Stimulated activated CD4-positive, alpha-beta T cell treated with anti-CD3 and anti-CD28 coated beads, Interleukin-4, amount 100 ng/mL, for 48 hours (primary cell): ENCODE measurements around the gene ZNF804B.

Experiments
- DNase-seq, 2 donors: peaks; one replicate each; pipeline ENCODE4 v3.0.0-alpha.2; 2020; ENCODE audit warnings: low read depth in 2 of 2

ZNF804B gene

DNA sequence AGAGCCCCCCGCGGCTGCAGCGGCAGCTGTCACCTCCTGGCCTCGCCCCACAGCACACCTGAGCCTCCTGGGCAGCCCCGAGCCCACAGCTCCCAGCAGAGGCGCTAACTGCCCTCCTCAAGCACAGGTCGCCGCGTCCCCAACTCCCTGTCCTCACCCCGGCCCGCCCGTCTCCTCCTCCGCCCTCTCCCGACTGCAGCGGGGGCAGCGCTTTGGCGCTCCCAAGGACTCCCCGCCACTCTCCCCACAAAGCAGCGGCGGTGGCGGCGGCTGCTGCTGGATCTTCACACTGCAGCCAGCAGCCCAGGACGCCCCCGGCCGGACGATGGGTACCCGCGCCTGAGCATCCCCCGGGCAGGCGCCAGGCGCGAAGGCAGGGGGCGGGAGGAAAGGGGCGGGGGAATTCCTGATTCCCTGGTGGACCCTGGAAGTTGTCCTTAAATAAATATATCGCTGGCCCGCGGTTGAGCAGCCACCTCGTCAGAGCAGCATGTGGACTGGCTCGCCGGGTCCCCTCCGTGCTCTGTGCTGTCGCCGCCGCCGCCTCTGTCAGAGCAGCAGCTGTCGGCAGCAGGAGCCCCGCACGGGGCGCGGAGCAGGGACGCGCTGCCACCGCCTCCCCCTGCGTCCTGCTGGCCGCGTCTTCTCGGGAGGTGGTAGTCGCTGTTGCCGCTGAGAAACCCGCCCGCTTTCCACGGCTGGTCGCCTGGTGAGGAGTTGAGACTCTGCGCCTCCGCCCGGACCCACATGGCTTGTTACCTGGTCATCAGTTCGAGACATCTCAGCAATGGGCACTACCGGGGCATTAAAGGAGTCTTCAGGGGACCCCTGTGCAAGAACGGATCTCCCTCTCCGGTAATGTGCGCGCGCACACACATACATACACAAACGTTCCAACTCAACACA lies at the start of gene ZNF804B:
TSS of gene ZNF804B (plus strand) at position 471 of the 906 bp plus-strand sequence. CDS start at position 748, 277 bp downstream.
- DNase-seq, result no peak

DNA sequence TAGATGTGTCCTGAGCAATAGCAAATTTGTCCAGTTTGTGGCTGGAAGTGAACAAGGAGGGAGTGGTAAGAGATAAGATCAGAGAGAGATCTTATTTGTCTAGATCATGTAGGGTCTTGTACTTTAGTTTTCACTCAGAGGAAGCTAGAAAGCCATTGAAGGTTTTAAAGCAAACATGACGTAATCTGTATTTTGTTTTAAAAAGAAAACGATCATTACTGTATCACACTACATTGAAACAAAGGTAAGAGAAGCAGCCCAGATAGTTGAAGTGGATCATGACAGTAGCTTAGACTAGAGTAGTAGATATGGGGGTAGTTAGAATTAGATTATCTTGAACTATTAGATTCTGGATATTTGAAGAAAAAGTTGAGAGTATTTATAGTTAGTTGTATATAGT lies 23.6 kb upstream of the ZNF804B start:
- no peak for DNase-seq

DNA sequence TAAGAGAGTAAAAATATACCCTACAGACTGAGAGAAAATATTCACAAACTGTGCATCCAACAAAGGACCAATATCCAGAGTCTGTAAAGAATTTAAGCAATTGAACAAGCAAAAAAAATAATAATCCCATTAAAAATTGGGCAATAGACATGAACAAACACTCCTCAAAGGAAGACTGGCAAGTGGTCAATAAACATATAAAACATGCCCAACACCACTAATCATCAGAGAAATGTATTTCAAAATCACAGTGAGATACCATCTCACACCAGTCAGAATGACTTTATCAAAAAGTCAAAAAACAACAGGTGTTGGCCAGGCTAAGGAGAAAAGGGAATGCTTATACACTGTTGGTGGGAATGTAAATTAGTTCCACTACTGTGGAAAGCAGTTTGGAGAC lies 21.9 kb upstream of the ZNF804B start:
- no peak for DNase-seq

DNA sequence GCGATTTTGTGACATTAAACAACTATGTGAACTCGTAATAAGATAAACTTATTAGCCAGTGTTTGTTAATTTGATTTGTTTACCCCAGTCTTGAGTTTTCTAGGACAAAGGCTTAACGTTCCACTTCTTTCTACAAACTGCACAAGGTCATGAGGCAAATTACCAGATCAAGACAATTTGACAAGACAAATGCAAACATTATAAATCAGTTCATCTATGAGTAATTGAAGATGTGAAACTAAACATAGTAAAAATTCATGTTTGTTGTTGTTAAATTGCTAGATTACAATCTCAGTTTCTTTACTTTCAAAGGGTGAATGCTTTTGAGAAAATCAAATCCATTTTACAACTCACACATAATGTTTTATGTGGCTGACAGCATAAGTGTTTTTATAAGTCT lies 13.4 kb upstream of the ZNF804B start:
- no peak for DNase-seq

DNA sequence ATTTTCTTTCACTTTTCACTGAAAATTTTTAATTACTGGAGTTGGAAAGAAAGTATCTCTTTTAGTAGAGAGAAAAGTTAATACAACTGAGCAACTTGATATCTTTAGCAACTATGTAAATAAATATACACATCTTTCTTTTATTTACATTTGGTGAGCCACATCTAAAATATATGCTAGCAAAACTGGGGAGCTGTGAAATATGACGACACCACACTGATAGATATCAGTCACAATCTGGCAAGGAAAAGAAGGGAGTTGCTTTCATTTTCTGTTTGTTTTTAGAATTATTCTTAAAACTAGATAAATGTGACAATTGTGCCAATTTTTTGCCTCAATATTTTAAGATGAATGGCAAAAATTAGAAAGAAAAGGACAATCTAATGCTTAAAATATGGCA lies 2.7 kb upstream of the ZNF804B start:
- no peak for DNase-seq

DNA sequence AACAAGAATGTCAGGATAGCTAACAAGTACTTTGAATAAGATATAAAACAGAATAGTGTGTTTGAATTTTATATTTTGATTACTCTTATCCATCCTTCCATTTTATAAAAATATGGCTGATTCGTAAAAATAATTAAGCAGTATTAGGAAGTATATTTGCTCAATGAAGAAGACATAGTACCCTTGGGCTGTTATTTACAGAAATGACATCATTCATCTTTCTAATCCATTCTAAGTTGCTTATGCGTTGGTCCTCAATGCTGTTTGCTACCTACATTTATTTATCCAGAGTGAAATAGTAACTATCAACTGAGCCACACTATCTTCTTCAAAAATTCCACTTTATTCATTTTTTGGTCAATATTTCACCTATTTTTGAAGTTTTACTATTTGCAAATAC lies 2.1 kb upstream of the ZNF804B start:
- no peak for DNase-seq

DNA sequence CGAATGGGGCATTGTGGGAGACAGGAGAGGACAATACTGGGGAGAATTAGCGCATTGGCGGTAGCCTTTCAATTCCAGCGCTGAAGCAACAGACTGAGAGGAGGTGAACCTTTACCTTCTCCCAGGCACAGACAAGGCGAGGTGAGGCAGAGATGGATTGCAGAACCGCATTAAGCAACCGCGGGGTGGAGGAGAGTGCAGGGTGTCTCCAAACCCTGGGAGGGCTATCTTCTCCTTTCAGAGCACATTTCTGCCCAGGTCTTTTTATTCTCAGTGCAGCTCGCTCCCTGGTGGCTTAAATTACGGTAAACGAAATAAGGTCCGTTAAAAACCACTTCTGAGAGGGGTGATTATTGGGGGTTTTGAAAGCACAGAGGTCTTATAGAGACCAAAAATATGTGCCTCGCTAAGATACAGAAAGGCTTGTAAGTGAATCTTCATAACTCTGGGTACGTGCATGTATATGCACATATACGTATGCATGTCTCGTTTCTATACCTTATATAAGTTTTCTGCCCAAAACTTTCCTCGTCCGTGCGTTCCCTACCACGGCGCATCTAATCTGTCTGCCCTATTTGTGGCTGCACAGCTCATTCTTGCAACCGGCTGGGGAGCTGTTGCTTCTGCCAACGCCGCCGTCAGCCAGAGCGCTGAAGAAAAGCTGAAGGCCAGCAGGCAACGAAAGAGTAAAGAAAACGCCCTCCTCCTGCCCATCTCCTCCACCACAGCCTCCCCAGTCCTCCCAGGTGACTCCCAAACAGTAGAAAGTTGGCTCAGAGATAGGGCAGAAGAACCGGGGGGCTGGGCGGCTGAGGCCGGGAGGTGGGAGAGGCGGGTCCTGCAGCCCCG lies 895 bp upstream of the ZNF804B start:
- no peak for DNase-seq

DNA sequence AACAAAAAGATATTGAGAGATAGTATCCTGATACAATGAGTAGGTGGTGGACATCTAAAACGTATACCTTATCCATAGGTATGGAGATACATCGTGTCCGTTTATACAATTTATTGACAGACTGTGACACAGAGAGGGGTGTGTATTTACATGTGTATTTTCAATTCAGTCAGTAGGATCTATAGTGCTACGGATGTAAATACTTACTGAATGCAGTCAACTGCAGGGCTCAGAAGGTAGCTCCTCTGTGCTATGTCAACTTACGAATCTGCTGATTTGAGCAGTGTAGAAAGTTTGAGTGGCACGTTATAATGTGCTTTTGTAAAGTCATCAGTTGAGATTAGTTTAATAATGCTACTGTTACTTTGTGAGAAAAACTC lies 626 bp downstream of the ZNF804B start:
- DNase-seq, result no peak

DNA sequence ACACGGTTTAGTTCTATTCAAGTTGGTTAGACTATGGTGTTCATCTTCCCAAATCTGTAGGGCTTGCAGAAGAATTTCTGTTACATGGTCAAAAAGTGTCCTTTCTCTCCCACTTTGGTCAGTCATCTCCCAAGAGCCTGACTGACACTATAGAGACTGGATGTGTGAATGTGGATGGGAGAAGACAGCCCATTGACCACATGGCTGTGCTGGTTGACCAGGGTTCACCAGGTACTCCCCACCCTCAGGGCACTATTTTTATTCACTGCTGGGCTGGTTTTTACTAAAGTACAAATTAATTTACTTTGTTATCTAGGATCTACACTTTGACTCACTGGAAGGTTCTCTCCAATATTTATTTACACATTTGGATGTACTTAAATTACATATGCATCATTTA lies 2.3 kb downstream of the ZNF804B start:
- DNase-seq, result no peak

DNA sequence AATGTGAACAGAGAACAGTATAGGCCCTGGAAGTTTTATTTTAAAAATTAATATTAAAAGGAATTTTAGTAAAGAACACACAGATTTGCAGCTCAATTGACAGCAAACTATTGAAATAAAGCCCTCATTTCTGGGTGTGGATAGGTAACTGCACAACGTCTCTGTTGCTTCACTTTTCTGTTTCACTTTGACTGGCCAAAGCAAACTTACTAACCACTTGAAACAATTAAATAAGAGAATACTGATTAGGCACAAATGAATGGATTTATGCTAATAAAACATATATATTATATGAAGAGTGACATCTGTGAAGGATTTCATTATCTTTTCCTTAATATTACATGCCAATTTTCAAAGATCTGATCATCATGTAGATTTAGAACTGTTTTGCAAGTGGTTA lies 11.9 kb downstream of the ZNF804B start:
- no peak for DNase-seq

DNA sequence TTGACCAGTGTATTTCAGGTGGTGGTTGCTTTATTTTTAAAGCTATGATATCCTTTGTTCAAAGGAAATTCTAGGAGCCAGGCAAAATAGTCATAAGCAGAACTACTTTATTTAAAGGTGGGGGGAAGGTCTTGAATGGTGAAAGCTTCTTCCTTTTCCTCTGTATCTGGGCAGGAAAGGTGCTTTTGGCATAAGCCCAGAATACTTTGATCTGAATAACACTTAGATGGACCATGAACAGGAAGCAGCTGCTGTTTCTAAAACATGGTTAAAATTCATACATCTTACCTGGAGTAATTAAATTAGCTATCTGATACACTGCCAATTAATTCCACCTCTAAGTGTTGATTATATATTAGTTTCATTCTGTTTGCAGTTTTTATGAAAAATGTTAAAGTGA lies 13.3 kb downstream of the ZNF804B start:
- DNase-seq, result no peak

DNA sequence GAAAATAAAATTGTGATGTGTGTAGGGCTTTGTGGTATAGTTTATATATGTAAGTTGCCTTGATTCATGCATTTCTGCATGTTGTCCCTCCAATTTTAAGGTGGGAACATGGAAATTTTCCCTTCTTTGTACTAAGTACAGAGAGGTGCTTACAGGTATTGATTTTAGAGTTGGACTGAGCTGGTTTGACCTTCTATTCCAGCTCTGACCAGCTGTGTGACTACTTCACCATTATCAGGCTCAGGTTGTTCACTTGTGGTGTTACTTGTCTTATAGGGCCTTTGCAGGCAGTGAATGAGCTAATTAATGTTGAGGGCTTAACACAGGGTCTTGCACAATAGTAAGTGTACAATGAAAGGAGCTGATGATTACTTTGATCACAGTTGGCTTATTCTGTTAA lies 16.3 kb downstream of the ZNF804B start:
- DNase-seq, result no peak

DNA sequence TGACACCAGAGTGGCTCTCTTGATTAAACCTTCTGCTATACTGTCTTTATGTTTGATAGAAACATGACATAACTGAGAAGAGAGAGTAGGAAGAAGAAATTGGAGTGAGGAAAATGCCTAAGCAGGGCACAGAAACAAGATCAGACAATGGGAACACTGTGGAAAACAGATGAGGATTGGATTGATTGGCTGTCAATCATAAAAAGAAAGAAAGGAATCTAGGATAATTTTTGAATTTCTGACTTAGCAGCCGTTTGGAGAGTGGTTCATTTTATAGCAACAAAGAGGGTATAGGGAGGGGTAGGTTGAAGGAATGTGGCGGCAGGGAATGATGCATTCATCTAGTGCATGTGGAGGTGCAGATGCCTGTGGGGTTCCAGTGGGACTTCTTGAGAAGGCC lies 28.3 kb downstream of the ZNF804B start:
- DNase-seq, result no peak

DNA sequence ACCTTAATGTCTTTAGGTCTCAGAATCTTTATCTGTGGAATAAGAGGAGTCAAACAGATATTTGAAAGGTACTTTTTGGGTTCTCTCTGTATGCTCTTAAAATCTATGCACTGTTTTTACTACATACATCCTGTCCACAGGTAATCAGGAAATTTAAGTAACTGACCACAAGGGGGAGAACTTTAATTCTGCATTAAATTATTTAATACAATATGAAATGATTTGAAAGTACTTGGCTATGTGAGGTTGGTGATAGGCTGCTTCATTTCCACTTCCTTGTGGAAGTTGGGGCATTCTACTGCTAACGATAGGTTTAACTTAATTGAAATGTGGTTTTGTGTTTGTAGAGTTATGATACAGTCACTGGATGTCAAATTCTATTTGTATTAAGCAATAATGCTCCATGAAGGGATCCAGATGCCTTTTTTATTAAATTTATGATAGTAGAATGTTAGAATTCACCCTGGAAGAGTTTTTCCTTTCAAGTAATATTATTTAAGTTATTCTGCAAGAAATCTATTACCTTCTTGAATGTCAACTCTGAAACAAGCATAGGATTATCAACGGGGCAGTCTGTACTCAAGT lies 30.1 kb downstream of the ZNF804B start:
- no peak for DNase-seq

DNA sequence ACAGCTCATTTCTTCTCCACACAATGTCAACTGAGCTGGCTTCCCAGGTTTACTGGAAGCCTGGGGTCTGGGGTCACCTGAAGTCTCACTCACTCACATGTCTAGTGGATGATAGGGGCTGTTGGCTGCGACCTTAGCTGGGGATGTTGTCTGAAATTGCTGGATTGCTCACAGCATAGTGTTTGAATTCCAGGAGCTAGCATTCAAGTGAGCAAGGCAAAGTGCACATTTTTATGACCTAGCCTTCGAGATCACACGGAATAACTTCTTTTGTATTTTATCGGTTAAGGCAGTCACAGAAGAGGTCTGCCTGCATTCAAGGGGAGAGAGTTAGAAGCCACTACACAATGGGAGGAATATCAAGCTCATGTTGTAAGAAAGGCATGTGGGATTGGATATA lies 32.4 kb downstream of the ZNF804B start:
- DNase-seq, result no peak

DNA sequence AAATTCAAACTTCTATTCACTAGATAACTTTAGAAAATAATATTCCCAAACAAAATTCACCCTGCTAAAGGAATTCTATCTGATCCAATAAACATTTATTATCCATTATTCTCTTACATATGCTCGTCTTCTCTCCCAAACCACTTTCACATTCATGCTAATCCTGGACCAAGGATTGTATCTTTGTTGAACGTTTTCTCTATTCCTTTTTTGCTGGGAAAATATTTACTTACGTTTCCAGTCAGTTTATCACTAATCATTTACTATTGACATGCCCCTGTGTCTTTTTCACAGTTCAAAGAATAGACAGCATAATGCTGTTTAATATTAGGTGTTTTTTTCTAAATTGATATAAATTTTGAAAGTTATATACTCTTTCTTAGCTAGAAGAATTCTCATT lies 32.9 kb downstream of the ZNF804B start:
- no peak for DNase-seq

DNA sequence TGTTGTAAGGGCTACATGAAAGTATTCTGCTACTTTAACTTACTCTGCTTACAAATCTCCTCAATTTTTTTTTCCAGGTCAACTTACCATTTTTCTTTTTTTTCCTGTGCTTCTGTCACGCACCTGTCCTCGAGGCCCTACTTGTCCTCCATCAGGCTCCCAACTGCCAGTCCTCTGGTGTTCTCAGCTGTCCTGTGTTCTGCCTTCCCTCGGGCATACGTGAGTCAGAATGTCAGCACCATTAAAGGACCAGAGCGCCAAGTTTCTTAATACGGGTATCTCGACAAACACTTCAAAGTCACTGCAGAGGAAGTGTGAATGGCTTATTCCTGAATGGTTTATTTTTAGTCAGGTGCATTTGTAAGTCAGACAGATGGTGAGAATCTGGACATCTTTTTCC lies 36.1 kb downstream of the ZNF804B start, which contains the start of gene TEX47:
TSS of gene TEX47 (minus strand) at position 185 of the 400 bp plus-strand sequence. CDS start 795 bp downstream, outside the sequence.
- DNase-seq, result no peak

DNA sequence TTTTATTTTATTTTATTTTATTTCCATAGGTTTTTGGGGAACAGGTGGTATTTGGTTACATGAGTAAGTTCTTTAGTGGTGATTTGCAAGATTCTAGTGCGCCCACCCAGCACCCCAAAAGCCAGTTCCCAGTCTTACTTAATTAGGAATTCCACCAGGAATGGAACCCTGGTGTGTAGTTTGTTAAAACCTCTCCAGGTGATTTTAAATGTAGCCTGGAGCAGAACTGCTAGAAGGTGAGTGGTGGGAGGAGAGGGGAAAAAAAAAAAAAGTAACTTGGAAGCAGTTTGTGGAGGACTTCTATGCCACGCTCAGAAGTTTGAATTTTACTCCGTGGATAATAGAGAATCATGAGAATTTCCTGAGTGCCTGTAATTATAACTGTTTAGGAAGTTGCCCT lies 41.5 kb downstream of the ZNF804B start:
- no peak for DNase-seq

DNA sequence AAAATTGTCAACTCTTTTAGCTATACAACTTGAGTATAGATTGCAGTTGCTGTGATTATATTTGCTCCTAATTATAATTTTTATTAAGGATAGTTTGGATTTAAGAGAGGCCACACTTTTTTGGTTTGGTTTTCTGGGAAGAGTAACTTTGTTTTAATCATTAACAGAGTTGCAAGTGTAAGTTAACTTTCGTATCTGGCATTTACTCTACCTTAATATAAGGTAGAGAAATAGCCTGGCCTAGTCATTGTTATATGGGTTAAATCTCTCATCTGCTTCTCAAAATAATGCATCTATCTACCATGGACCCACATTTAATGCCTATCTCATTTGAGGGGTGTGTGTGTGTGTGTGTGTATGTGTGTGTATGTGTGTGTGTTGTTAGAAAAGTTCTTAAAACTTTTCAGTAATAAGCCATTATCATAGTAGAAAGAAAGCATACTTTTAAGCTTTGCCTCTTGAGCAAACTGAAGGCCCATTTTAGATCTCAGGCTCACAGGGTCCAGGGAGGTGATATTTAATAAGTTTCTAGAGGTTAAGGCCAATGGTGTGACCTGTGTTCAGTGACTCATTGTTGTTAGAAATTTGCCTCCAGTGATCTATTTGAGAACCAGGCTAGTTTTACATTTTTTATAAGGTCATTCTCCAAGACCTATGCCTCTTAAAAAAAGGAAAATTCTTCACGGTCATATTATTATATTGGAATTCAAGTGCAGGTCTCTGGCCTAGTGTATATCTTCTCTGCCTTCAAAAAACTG lies 47.0 kb downstream of the ZNF804B start:
- DNase-seq, result no peak

DNA sequence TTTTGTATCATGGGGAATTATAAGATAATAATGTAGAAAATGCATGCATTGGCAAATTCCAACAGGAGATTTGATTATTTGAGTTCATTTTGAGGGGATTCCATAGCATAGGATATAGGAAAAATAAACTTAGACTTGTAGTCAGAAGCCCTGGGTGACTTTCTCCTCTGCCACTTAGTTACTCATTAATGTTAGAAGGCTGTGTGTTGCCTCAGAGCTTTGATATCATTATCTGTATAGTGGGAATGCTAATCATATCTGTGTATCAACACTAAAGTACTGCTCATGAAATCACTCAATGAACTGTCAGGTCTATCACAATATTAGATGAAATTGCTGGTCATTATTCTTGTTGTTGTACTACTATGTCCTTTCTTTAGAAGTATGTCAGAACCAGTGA lies 59.1 kb downstream of the ZNF804B start:
- DNase-seq, result no peak

DNA sequence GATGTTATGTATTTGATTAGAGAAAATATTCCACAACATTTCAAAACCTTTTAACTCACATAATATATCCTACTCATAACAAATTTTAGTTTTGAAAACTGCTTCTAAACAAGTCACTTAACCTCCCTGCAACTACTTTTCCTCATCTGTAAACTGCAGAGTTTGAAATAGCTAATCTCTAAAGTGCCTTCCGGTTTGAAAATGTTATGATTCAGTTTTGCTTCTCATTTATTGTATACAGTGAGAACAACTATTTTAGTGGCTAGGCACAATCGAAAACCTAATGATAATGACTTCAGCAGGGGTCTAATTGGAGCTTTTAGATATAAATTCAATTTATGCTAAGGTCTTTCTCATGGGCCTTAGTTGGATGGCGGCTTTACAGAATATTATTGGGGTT lies 66.7 kb downstream of the ZNF804B start:
- DNase-seq, result no peak
